ENCODE data around the gene CD93. TPM values are rescaled to one million over a fixed set of nuclear protein-coding genes. Genes with fewer than 3 reads are reported as not detected.

CD93 gene
- total RNA-seq, 1 experiment from 2014 or later, result under 0.01 TPM

GRCh38 chr20:23083553-23084220, 2.4 kb downstream of the CD93 start:
- DNase-seq (ENCODE audit: low read depth), result no peak

DNA sequence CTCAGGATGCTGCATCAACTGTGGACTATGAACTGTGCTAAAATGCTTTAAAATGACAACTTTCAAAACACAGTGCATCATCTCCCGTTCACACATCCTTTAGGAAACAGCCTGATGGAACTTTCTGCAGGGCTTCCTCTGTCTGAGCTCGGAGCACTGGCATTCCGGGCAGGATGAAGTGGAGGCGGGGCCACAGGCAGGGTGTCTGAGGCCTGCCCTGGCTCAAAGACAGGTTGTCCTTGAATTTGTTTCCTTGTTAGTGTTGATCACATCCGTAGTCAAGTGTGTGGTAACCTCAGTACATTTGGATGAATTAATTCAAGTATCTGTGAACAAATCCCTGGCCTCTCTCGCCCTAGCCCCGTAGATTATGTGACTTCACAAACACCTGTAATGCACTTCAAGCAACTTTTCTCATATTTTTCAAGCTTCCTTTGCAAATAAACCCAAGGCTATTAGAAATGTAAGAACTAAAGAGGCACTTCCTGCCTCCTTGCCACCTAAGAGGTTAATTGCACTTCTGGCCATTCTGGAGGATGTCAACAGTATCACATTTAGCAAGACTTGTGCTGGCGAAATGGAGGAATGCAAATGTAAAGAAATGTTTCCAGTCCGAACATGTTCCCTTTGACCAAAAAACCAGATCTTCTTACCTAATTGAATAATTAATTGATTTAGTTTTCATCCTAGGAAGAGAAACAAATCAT, 3.1 kb downstream of the CD93 start:
- DNase-seq (ENCODE audit: low read depth), result no peak

DNA sequence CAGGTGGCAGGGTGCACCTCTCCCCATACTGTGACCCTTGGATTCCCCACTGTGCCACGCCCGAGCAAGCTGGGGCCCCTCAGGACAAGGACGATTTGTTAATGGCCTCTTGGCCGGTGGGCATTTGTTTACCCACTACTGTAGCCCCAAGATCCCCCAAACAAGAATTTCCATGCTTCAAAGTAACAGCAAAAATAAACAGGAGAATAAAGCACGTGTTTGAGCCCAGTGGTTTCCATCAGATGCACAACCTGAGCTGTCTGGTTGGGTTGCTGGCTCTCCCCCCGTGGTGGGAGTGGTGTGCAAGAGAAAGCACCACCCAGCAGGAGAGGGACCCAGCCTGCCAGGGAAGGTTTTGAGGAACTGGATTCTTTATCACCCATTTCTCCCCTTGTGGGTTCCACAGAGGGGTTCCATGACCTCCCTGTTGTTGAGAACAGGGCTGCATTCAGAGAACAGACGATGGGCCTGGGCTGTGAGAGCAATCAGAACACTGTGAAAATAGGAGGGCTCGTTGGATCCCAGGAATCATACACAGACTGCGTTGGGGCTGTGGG, 4.8 kb downstream of the CD93 start:
- DNase-seq (ENCODE audit: low read depth), result no peak

DNA sequence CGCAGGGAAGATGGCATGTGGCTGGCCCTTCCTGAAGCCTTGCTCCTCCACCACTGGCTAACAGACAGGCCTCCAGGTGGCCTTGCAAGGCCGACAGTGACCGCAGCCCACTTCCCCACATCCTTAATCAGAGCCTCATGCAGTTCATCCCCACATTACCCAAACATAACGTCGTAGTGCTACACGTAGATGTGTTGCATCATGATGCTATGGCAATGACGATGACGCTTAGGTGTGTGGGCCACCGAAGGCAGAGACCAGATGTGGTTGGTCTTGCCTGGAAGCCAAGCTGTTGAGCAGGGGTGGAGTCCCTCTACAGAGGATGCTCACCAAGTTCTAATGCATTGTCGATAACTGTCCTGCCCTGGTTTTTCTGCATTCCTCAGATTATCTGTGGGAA, 5.6 kb downstream of the CD93 start:
- DNase-seq (ENCODE audit: low read depth), result no peak

GRCh38 chr20:23079926-23080325, 6.2 kb downstream of the CD93 start:
- DNase-seq (ENCODE audit: low read depth), result no peak

GRCh38 chr20:23079016-23079351, 7.1 kb downstream of the CD93 start:
- DNase-seq (ENCODE audit: low read depth), result no peak

DNA sequence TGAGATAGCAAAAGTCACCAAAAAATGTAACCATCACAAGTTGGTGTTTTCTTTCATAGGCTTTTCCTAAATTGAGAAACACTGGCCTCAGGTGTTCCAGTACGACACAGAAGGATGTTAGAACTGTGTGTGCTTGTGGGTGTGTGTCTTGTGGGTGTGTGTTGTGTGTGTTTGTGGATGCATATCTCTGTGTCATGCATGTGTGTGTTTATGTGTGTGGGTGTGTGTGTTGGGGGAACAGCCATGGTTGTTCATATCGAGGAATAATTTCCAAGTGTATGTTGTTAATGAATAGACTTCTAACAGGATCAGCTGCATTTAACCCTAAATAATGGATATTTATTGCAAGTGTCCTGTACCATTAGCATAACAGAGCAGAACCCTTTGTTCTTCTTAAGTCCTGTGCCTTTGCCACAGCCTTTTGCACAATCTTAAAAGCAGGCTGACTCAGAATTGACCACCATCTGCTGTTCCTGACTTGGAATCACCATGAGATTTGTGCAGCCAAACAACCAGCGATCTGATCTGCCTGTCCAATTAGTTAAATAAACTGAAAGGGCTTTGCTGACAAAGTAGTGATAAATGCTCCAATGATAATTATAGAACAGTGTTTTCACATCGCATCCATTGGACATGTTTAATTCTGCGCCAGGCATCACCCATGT, 7.6 kb downstream of the CD93 start:
- DNase-seq (ENCODE audit: low read depth), result no peak

- no peak for DNase-seq (ENCODE audit: low read depth)
Observed at GRCh38 chr20:23077277-23077676, 8.8 kb downstream of the CD93 start.

DNA sequence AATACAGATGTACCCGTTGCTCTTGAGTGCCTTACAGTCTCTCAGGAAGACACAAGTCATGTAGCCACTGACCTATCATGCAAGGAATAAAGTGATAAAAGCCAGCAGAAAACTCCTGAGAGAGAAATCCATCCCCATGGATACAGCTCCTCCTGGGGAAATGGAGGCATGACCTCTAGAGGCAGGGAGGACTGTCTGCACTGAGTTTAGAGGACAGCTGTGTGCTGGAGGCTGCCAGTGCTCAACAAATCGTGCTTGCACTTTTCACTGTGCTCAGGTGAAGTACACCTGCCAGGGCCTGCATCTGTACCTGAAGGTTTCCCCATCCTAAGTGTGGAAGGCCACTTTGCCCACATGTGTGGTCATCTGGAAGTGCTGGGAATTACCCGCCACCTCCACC, 12.1 kb downstream of the CD93 start:
- no peak for DNase-seq (ENCODE audit: low read depth)

DNA sequence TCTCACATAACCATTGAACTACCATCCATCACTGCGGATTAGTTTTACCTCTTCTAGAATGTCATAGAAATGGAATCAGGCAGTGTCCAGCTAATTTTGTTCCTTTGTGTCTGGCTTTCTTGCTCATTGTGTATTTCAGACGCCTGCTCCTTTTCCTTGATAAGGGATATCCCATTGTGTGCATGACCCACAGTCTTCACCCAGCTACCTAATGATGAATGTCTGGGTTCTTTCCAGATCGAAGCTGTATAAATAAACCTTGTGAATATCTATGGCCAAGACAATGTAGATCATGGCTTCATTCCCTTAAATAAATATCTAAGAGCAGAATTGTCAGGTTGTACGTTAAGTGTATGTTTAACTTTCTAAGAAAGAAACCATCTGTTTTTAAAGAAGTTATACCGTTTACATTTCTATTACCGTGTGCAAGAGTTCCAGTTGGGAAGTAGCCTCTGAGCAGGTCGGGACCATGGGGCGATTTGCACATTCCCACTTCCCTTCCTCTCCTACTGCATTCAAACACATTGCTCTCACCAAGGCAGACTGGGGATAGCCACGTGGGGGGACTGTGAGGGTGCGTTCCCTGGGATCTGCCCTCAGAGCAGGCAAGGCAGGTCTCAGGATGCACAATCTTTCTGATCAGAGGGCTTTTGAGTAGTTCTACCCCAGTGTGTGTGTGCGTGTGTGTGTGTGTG, 13.1 kb downstream of the CD93 start:
- DNase-seq (ENCODE audit: low read depth), result no peak

DNA sequence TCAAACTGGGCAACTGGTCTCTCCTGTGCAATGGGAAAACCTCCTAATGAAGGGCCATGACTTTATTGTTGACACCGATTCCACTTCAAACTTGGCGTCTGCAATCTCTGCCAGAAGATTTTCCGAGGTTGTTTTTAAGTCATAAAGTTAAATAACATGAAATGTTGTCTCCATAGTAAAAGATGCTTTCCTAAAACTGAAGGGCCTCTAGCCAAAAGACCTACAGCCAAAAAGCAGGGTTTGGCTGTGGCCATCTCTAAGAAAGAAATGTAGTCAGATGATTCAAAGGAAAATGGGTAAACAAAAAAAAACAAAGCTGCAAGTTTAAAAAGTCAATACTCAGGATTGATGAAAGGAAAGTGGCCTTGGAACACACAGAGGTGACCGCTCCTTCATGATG, 14.1 kb downstream of the CD93 start:
- DNase-seq (ENCODE audit: low read depth), result no peak

DNA sequence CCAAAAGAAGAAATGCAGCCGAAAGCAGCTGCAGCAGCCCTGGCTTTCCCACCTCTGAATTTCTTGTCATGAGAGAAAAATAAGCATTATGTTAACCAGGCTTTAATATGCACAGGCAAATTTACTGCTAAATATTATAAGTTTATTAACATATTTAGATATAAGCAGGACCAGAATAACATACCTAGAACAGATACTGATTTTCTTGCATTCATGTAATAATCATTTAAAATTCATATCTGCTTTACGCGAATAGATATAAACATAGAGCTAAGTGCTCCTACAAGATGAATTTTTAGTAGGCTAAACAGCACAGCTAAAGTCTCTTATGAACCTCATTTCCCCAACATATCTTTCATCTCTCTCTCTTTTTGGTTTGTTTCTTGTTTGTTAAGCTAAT, 14.7 kb downstream of the CD93 start:
- no peak for DNase-seq (ENCODE audit: low read depth)

DNA sequence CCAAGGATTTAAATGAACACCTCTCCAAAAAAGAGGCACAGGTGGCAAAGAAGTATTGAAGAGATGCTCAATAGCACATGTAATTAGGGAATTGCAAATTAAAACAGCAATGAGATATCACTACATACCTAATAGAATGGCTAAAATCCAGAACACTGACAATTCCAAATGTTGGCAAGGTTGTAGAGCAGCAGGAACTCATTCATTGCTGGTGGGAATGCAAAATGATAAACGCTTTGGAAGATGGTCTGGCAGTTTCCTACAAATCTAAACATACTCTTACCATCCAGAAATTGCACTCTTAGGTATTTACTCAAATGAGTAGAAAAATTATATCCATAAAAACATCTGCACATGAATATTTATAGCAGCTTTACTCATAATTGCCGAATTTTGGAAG, 17.0 kb downstream of the CD93 start:
- no peak for DNase-seq (ENCODE audit: low read depth)

GRCh38 chr20:23068283-23068682, 17.8 kb downstream of the CD93 start:
- DNase-seq (ENCODE audit: low read depth), result no peak

DNA sequence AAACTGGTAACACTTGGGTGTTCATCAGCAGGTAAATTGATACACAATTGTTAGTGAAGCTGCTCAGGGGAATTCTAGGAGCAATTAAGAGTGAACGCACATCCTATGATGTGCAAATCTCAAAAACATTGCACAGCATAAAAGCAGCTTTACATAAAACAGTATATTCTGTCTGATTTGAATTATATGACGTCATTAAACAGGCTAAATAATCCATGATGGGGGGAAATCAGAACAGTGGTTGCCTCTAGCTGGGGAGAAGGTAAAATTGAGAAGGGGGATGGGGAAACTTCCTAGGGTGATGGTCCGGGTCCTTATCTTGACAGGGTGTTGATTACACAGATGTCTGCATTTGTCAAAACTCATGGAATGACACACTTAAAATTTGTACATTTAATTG, 19.4 kb downstream of the CD93 start:
- no peak for DNase-seq (ENCODE audit: low read depth)

GRCh38 chr20:23065266-23066201, 20.6 kb downstream of the CD93 start:
- no peak for DNase-seq (ENCODE audit: low read depth)

DNA sequence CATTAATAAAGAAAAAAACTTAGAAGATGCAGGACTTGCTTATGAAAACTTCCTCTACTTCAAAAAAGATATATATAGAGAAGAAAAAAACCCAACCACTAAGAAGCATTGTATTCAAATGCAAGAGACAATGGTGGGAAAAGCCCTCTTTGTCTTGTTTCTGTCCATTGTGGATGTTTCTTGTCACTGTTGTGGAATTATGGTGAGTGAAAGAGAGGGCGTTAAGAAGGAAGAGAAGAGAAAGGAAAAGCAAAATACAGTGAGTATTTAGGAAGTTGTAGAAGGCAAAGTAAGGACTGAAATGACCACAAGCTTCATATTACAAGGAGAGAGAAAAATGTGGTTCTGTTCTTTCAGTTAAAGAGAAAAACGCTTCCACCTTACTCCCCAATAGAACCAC, 22.5 kb downstream of the CD93 start:
- no peak for DNase-seq (ENCODE audit: low read depth)

DNA sequence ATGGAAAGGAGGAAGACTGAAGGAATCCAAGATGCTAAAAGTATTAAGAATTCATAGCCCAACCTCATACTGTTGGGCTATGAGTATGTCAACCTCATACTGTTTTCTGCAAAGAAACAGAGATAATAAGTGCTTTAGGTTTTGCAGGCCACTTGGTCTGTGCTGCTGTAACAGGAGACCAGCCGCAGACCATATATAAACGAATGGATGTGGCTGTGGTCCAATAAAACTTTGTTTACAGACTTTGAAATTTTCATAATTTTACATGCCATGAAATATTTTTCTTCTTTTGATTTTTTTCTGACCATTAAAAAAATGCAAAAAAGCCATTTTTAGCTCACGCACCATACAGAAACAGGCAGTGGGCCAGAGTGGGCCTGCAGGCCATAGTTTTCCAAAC, 23.0 kb downstream of the CD93 start:
- no peak for DNase-seq (ENCODE audit: low read depth)

DNA sequence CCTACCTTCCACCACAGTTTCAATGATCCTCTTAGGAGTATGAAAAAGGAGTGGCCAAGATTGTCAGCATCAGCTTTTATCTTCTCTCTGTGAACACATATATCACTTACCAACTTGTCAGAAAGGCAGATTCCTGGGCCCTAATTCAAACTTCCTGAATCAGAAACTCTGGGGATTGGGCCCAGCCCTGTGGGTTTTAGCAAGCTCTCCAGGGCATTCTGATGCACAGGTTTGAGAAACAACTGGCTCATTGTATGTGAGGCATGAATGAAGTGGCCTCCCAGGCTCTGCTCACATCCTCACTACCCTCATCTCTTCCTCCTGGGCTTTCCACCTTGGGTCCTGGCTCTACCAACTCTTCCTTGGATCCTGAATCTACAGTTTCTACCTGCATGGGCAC, 23.5 kb downstream of the CD93 start:
- no peak for DNase-seq (ENCODE audit: low read depth)

DNA sequence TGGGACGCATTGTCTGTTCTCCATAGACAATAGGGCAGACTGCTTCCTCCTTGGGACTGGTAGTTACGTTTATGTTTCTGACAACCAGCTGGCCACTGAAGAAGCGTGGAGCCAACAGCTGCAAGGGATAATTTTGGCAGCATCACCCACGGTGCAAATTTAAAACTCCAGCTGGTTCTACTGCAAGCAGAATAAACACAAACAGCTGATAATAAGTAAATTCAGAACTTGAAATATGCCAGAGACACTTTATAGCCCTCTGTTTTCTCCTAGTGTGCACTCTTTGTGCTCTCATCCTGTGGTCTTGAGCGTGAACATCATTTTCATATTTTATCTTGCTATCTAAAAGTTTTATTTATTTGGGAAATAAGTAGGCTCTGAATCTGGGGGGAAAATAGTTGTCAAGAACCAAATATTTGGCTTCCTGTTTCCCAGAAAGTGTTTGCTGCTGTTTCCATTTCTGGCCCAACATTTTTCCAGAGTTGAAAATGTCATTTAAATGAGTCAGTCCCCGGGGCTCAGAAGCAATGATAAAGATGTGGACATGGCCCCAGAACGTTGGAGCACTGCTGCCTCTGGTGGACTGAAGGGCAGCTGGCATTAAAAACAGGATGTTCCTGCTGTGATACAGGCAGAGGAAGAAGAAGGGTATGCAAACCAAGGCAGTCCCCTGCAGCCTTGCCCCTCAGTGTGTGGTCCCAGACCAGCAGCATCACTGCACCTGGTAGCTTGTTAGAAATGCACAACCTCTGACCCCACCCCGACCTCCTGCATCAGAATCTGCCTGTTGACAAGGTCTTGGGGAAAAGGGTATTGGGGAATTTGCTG, 24.2 kb downstream of the CD93 start:
- peak; percentile 67 for DNase-seq (ENCODE audit: low read depth)

Measured in Daoy (cell line).